ENCODE results near the gene ALK.

The ALK gene

GRCh38 chr2:29349316-29350030, 571.9 kb downstream of the ALK start:
- DNase-seq: no peak

- DNase-seq: no peak
These were observed 573.5 kb downstream of the ALK start for GRCh38 chr2:29347774-29348461.

- DNase-seq: no peak
These were observed 576.1 kb downstream of the ALK start for GRCh38 chr2:29345236-29345635.

DNA sequence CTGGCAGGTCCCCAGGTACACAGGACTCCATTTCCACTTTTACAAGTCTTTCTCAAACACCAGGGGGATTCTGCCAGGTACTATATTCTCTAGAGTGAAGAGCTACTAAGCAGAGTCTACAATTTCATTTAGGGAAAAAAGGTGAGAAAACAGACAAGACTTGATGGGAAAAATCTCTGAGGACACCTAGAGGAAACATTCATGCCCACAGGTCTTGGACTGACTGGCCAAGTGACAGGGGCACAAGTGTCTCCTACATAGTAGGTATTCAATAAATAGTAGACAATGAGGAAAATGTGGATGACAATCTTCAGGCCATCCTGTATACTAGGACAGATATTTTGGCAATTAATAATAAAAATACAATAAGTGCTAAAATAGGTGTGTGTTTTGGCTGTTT, 577.6 kb downstream of the ALK start:
- no peak for DNase-seq

DNA sequence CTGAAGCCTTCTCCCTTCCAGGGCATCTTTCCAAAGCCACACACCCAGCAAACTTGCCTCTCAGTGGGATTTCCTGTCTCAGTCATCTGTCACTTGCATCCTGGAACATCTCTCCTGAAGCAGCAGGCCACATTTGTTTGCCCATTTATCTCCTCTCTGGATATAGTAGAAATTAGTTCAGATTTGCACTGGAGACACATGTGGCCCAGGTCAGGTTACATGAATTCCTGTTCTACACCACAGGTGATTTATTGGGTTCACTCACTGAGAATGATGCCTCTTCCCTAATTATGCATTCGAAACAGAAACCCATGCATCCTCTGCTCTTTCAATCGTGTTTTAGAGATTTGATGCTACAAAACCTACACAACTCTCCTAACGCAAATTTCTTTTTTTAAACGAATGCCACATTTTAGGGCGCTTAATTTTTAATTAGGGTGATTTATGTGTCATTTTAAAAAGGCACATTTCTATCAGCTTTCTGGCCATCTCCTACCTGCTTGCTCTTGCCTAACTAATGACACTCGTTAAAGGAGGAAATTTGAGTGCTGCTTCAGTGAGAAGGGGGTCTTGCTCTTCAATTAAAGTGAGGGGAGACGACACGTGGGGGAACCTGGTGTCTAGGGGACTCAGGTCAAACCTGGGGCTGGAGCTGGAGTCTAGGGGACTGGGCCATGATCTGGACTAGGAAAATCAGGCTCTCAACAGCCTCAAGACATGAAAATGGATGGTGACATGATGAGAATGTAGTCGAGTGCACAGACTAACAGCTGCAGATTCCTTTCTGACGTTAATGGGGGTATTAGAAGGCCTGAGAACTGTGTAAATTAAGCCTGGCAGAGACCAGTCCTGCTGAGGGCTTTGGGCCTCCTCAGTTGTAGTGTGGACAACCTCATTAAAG, 584.8 kb downstream of the ALK start:
- DNase-seq: no peak

GRCh38 chr2:29335396-29335795, 586.0 kb downstream of the ALK start:
- DNase-seq: no peak

GRCh38 chr2:29334706-29335105, 586.7 kb downstream of the ALK start:
- DNase-seq: no peak

DNA sequence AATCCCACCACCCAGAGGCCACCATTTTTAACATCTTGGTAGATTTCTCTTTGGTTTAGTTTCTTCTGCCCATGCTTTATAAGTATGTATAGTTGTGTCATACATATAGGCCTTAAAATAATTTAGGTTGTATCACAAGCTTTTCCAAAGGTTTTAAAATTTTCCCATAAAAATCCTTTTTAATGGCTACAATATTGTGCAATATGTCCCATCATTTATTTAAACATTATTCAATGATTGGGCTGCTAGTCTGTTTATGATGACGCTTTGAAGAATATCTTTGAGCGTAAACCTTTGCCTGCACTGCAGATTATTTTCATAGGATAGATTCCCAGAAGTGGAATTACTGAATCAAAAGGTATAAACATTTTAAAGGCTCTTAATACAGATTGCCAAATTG, 588.8 kb downstream of the ALK start:
- no peak for DNase-seq

DNA sequence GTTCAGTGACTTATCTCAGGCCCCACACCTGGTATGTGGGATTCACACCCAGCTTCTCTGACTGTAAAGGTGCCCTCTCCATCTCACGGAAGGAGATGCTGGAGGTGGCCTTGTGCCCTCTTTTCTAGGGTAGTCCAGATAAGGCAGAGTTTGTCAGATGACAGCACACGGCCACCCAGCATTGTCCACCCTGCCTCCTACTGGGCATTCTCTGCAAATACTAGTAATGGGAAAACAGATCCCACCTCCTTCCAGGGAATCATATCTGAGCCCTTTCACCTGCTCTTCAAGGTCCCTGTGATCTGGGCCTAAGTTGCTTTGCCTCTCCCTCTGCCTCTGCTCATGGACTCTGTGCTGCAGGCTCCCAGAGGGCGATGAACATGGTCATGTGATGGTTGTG, 591.5 kb downstream of the ALK start:
- DNase-seq: no peak

GRCh38 chr2:29326926-29327325, 594.5 kb downstream of the ALK start:
- DNase-seq: no peak

GRCh38 chr2:29325544-29325943, 595.8 kb downstream of the ALK start:
- DNase-seq: no peak

- no peak for DNase-seq
These were observed 597.4 kb downstream of the ALK start for GRCh38 chr2:29323961-29324360.

DNA sequence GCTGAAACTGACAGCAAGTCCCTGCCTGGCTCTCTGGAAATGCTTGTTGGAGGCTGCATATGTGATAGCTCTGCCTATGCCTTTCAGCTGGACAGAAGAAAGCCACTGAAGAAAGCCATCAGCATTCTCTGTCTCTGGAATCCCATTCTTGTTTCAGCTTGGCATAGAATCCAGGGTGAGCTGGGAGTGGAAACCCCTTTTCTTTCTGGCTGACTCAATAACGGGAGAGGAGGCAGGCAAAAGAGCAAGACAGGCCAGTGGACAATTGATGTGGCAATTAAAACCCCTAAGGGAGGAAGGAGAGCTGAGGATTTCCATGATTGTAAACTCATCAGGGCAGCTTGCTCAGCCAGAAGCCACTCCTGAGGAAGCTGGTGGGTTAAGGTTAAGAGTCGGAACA, 598.1 kb downstream of the ALK start:
- no peak for DNase-seq

DNA sequence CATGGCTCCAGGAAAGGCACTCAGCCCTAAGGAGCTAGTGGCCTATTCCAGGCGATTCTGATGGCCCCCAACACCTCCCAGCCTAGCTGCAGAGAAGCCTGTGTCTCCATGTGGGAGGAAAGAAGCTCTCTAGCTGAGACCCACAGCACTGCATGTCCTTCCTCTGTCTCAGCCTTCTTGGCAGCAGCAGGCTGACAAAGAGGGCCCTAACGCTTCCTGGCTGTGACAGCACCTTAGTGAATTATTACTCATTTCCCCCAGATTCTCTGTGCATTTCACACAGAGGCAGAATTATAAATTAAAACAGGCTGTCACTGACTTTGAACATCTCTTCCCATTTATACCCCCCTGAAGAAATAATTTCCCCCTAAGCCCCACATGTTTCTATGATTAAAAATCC, 599.4 kb downstream of the ALK start:
- no peak for DNase-seq

GRCh38 chr2:29317801-29318485, 603.4 kb downstream of the ALK start:
- DNase-seq: no peak

- no peak for DNase-seq
These were observed 604.3 kb downstream of the ALK start for GRCh38 chr2:29317077-29317517.

GRCh38 chr2:29314816-29315571, 606.4 kb downstream of the ALK start:
- DNase-seq: peak; percentile 47

- no peak for DNase-seq
These were observed 609.9 kb downstream of the ALK start for GRCh38 chr2:29311458-29311857.

GRCh38 chr2:29310650-29311348, 610.6 kb downstream of the ALK start:
- no peak for DNase-seq

DNA sequence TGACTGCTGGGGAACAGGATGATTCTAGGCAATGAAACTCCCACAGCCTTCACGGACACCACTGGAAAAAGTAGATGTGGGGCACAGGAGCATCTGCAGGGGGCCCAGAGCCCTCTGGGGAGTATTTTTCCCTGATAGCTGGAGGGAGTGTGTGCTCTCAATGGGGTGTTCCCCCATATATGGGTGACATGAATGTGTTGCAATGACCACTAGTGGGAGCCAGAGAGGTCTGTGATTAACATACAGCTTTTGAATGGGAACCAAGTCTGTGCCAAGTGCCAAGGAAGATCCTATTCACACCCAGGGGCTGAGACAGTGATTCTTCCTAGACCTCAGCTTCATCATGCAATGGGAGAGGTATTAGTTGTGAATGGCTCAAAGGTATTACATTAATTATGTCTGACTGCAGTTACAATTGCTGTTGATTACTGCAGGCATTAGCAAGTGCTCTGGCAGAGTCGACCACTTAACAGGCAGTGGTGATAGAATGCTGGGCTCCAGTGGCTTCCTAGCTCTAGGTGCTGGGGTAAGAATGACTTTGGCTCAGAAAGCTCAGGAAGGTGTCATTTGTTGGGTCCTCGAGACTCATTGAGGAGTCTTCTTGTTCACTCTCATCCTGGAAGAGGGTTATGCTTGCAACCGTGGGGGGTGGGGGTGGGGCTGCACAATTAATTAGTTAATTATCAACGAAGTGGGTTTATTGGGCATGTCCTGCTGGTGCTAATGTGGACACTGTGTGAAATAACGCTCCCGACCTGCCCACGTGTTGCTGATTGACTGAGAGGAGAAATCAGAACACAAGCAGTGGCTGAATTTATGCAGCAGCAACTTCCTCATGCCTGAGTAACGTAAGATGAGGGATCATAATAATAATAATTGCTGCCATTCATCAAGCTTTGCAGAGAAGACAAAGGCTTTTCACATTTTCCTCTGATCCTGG, 612.0 kb downstream of the ALK start:
- DNase-seq: peak; percentile 17

All from central memory CD4-positive, alpha-beta T cell (primary cell).